Effector memory CD4-positive, alpha-beta T cell (primary cell): Measurements from ENCODE around the gene SUV39H1.

Source experiments
- DNase-seq, 3 donors: peaks; one replicate each; pipeline ENCODE4 v3.0.0-alpha.2; 2020
- H3K27ac ChIP-seq: 2 replicates; pipeline ENCODE4 v1.7.0; 2013; ENCODE audit warnings: mild to moderate bottlenecking, low read length, moderate library complexity; ENCODE audit not compliant: insufficient read depth, poor library complexity, severe bottlenecking
- H3K27me3 ChIP-seq: replicated peaks from 2 replicates; pipeline ENCODE4 v1.7.0; 2013; ENCODE audit warnings: mild to moderate bottlenecking, low read length; ENCODE audit not compliant: insufficient read depth, control insufficient read depth, poor library complexity, severe bottlenecking
- H3K36me3 ChIP-seq: 2 replicates; pipeline ENCODE4 v1.7.0; 2013; ENCODE audit warnings: mild to moderate bottlenecking, low read length, moderate library complexity; ENCODE audit not compliant: control insufficient read depth, insufficient read depth
- H3K4me1 ChIP-seq: 2 replicates; pipeline ENCODE4 v1.7.0; 2013; ENCODE audit warnings: low read length, mild to moderate bottlenecking; ENCODE audit not compliant: control insufficient read depth, insufficient read depth, poor library complexity, severe bottlenecking
- H3K4me3 ChIP-seq: 2 replicates; pipeline ENCODE4 v1.7.0; 2013; ENCODE audit warnings: low read length, low read depth, mild to moderate bottlenecking; ENCODE audit not compliant: insufficient read depth, poor library complexity, severe bottlenecking
- H3K9me3 ChIP-seq: 2 replicates; pipeline ENCODE4 v1.7.0; 2013; ENCODE audit warnings: mild to moderate bottlenecking, low read length, moderate library complexity; ENCODE audit not compliant: control insufficient read depth

Gene SUV39H1

DNA sequence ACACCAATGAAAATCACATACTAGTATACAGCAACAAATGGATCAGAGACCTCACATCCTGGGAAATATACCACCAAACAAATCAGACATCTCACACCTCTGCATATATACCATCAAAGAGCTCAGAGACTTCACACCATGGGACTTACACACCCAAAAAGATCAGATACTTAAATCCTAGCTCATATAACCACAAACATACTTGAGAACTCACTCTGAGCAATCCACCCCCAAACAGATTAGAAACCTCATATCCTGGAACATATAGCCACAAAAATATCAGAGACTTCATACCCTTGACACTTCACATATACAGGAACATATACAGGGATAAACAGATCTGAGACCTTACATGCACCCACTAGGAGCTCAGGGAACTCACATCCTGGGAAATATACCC, 32.1 kb downstream of the SUV39H1 start:
- H3K27ac ChIP-seq: no peak overlapping the region
- H3K9me3 ChIP-seq: no peaks in the 10 kb centered on the region
- H3K4me1 ChIP-seq: peaks cover 3% of the 10 kb centered on the region
- no peak overlapping the region for H3K4me3 ChIP-seq
- no peaks in the 10 kb centered on the region for H3K27me3 ChIP-seq
- DNase-seq: no peak
- H3K36me3 ChIP-seq: no peaks in the 10 kb centered on the region

DNA sequence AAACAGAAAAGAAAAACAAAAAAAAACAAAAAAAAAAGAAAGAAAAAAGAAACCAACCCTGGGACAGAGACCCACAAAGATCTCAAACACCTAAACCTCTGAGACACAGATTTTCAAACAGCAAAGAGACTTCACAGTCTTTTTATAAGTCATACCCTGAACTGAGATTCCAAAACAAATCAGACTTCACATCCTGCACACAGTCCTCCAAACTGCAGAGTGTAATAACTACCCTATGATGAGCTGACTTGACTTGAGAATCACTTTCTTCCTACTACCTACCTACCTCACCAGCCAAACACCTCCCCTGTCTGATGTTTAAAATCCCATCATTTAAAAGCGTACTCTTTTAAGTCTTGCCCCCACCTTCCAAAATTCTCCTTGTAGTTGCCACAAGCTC, 39.8 kb downstream of the SUV39H1 start:
- Histone ChIP-seq H3K4me1 (peaks cover 4% of the 10 kb centered on the region), H3K27ac (no peak overlapping the region), H3K27me3 (no peaks in the 10 kb centered on the region), H3K4me3 (no peak overlapping the region), H3K9me3 (no peaks in the 10 kb centered on the region), H3K36me3 (no peaks in the 10 kb centered on the region)
- DNase-seq: no peak

DNA sequence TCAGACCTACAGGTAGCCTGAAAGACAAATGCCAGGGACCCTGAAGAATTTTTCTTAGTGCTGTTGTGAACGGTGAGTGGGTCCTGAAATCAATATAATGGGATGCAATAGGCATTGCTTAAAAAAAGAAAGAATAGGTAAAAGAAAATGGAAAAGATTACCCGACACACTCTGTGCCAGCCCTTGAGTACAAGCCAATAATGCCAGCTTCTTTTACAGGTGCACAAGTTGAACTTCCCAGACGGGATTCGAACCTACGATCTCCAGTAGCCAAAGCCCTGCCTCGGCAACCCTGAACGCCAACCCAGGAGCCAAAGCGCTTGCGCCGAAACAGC, 40.3 kb downstream of the SUV39H1 start:
- Histone ChIP-seq H3K27ac (peak overlapping the region; percentile 84), H3K27me3 (no peaks in the 10 kb centered on the region), H3K4me3 (no peak overlapping the region), H3K9me3 (no peaks in the 10 kb centered on the region), H3K4me1 (peaks cover 4% of the 10 kb centered on the region), H3K36me3 (no peaks in the 10 kb centered on the region)
- no peak for DNase-seq

DNA sequence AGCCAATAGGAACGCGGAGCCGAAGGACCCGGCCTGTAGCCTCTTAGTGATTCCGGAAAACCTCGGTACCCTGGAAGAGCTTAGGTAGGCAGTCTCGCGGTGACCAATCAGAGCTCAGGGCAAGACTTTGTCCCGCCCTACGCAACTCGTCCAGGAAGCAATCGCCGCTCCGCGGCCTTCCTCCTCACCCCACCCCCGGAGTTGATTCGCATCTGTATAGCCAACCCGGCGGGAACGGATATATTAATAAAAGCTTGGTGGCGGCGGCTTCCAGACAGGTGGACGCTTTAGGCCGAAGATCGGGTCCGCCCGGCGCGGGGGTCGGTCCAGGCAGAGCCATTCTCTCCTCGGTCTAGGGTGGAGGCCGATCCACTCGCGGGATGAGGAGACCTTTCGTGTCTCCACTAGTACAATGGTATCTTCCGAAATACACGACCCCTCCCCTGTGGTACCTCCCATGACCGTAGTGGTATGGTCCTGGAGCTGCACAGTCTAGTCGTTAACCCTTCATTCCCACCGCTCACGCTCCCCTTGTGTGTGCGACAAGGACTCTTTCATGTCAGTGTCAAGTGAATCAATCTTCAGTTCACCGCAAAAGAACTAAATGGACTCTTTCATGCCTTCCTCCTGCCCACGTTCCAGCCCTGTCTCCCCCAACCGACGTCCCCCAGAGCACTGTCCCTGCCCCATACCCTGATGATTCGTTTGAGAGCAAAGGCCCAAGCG, 40.8 kb downstream of the SUV39H1 start:
- peak overlapping the region; percentile 84 for H3K27ac ChIP-seq
- peak overlapping the region; percentile 48 for H3K4me3 ChIP-seq
- peak; percentile 79 to 84 (median 80) for DNase-seq
- no peaks in the 10 kb centered on the region for H3K36me3 ChIP-seq
- no peaks in the 10 kb centered on the region for H3K9me3 ChIP-seq
- H3K4me1 ChIP-seq: peaks cover 4% of the 10 kb centered on the region
- H3K27me3 ChIP-seq: no peaks in the 10 kb centered on the region

DNA sequence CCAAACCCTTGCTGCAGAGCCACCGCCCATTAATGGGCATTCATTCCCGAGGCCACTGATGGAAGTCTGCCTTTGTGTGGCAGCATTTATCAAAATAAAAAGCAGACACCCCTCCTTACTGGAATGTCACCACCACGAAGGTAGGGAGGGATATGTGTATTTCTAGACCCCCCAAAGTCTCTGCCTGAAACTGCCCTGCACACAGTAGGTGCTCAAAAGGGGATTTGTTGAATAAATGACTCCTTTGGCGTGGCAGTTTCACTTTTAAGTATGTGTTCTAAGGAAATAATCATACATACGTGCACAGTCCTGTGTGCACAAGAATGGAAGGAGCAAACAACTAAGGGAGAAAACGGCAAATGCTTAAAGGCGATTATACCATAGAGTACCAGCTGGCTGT, 41.4 kb downstream of the SUV39H1 start:
- H3K27me3 ChIP-seq: no peaks in the 10 kb centered on the region
- H3K36me3 ChIP-seq: no peaks in the 10 kb centered on the region
- H3K27ac ChIP-seq: peak overlapping the region; percentile 84
- peak overlapping the region; percentile 48 for H3K4me3 ChIP-seq
- no peak for DNase-seq
- H3K4me1 ChIP-seq: peaks cover 4% of the 10 kb centered on the region
- no peaks in the 10 kb centered on the region for H3K9me3 ChIP-seq

DNA sequence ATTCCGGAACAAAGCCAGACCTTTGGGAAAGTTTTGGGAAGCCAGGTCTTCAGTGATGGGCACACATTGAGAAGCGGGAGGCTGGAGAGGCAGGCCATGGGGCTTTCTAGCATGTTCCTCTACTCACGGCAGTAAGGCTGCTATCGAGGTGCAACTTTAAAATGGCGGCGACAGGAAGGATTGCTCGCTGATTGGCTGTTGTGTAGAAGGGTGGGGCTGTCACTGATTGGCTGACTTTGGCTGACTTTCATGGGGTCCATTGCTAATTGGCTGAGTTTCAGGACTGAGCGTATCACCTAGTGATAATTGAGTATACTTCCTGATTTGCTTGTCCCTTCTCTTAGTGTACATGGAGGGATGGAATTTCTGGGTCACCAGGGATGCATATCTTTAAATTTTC, 45.3 kb downstream of the SUV39H1 start:
- H3K36me3 ChIP-seq: no peaks in the 10 kb centered on the region
- no peak overlapping the region for H3K27ac ChIP-seq
- H3K9me3 ChIP-seq: no peaks in the 10 kb centered on the region
- no peak overlapping the region for H3K4me3 ChIP-seq
- no peak for DNase-seq
- H3K27me3 ChIP-seq: no peaks in the 10 kb centered on the region
- H3K4me1 ChIP-seq: peaks cover 4% of the 10 kb centered on the region

DNA sequence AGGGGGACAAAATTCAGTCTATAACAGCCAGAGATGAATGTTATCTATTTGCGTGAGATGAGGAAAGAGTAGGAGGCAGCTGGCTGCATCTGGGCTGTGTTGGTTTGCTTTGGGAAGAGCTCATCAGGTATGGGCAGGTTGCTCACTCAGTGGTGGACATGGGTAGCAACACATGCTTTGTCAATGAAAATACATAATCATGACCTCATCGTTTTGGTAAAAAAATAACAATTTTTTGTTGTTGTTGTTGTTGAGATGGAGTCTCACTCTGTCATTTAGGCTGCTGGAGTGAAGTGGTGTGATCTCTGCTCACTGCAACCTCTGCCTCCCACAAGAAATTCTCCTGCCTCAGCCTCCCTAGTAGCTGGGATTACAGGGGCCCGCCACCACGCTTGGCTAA, 48.7 kb downstream of the SUV39H1 start:
- Histone ChIP-seq H3K27me3 (no peaks in the 10 kb centered on the region), H3K4me3 (no peak overlapping the region), H3K27ac (no peak overlapping the region), H3K4me1 (no peaks in the 10 kb centered on the region), H3K36me3 (no peaks in the 10 kb centered on the region), H3K9me3 (no peaks in the 10 kb centered on the region)
- no peak for DNase-seq

DNA sequence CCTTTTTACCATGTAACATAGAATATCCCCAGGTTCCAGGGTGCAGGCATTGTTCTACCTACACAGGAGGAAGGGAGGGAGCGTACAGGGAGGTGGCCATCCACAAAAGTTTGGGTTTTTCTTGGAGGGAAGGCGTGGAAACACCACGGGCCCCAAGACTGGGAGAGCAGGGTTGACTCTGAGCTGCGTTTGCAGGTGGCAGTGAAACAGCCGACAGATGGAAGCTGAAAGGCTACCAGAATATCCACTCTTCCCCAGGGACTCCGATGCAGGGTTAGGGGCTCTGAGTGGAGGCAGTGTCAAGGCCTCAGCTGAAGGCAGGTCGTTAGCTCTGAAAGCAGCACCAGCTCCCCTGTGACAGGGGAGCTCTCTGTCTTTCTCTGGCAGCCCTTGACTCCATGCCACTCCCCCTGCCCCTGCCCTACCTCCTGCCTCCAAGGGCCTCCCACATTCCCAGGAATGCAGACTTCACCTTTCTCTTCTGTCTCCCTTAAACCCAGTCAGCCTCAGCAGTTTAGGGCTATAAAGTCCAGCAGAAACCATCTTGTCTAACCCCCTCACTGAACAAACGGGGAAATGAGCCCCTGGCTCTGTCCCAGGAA, 51.0 kb downstream of the SUV39H1 start:
- Histone ChIP-seq H3K9me3 (no peaks in the 10 kb centered on the region), H3K27me3 (no peaks in the 10 kb centered on the region), H3K4me3 (no peak overlapping the region), H3K4me1 (no peaks in the 10 kb centered on the region), H3K27ac (no peak overlapping the region), H3K36me3 (no peaks in the 10 kb centered on the region)
- no peak for DNase-seq

DNA sequence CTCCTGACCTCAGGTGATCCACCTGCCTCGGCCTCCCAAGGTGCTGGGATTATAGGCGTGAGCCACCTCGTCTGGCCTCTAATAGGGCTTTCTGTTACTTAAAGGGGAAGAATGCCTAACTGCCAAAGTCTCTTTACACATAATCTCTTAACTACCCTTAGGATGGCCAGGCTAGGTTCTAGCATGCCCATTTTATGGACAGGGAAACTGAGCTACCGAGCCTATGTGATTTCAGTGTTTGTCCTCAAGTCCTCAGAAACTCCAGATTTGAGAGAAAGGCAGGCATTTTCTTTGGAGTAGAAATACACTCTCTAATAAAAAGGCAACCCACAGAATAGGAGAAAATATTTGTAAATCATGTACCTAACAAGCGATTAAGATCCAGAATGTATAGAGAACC, 52.6 kb downstream of the SUV39H1 start:
- no peak for DNase-seq
- no peaks in the 10 kb centered on the region for H3K9me3 ChIP-seq

DNA sequence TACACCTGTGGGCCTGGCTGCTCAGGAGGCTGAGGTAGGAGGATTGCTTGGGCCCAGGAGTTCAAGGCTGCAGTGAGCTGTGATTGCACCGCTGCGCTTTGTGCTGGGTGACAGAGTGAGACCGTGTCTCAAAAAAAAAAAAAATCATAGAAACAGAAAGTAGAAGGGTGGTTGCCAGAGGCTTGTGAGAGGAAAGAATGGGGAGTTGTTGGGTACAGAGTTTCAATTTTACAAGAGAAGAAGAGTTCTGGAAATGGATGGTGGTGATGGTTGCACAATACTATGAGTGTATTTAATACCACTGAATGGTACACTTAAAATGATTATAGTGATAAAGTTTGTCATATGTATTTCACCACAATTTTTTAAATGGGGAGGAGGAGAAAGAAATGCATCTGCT, 54.8 kb downstream of the SUV39H1 start:
- no peaks in the 10 kb centered on the region for H3K36me3 ChIP-seq
- H3K27ac ChIP-seq: no peak overlapping the region
- no peaks in the 10 kb centered on the region for H3K4me1 ChIP-seq
- H3K4me3 ChIP-seq: no peak overlapping the region
- DNase-seq: no peak
- H3K9me3 ChIP-seq: no peaks in the 10 kb centered on the region
- H3K27me3 ChIP-seq: no peaks in the 10 kb centered on the region

More for the DNA sequence above, 52.6 kb downstream of the SUV39H1 start:
- Histone ChIP-seq H3K4me3 (no peak overlapping the region), H3K27me3 (no peaks in the 10 kb centered on the region), H3K36me3 (no peaks in the 10 kb centered on the region), H3K4me1 (no peaks in the 10 kb centered on the region), H3K27ac (no peak overlapping the region)
